SK-N-MC (cell line): ENCODE data around the gene RUFY2.

Source experiments
- EZH2 ChIP-seq: fragments of 200-600 bp; sonication (generic); IDR thresholded peaks from one replicate; pipeline ENCODE4 v1.6.1; 2017; ENCODE audit warnings: antibody characterized with exemption
- POLR2AphosphoS5 ChIP-seq: IDR thresholded peaks from 2 replicates; pipeline ENCODE4 v1.6.1; 2012; ENCODE audit warnings: mild to moderate bottlenecking, low read depth, low read length, borderline replicate concordance

GRCh38 chr10:68318331-68319059, 88.6 kb downstream of the RUFY2 start:
- no peak for TF ChIP-seq EZH2
- TF ChIP-seq POLR2AphosphoS5: no peak
